Panc1 (cell line): ENCODE data around the gene CSMD2.

Experiments used
- POLR2AphosphoS5 ChIP-seq: IDR thresholded peaks from 2 replicates; pipeline ENCODE4 v1.6.1; 2012; ENCODE audit warnings: mild to moderate bottlenecking, low read depth, low read length, moderate library complexity
- TCF7L2 ChIP-seq: IDR thresholded peaks from 2 replicates; pipeline ENCODE4 v1.6.1; 2011; ENCODE audit warnings: mild to moderate bottlenecking, low read depth, low read length, inconsistent platforms
- TF ChIP-seq, protein P1 (sequence below): fragments of 450-650 bp; IDR thresholded peaks from 2 replicates; pipeline ENCODE4 v1.5.1; 2017; ENCODE audit warnings: mild to moderate bottlenecking
- TF ChIP-seq, protein P2 (sequence below), 2 experiments: IDR thresholded peaks; 2 replicates each; pipeline ENCODE4 v1.6.1; 2011 to 2012; ENCODE audit warnings: low read depth in 2 of 2, control low read depth in 1 of 2, low read length in 1 of 2, mild to moderate bottlenecking in 1 of 2, moderate library complexity in 1 of 2; ENCODE audit not compliant: insufficient read depth in 1 of 2

DNA sequence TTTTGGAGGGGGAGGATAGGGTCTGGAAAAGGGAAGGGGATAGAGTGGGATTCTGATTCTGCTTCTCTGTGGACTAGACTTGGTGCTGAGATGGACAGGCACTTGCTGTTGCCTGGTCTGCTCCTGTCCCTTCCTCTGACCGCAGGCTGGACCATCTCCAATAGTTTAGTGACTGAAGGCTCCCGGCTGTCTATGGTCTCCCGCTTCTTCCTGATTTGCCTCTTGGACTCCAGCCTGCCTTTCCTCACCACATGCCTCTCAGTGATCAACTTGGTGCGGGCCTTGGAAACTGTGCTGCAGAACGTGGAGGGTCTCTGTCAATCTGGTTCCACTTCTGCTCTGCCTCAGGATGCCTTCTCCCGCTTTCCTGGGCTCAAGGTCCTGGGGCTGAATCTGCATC is 698.9 kb downstream of the CSMD2 start:
- TF ChIP-seq, protein P1, sequence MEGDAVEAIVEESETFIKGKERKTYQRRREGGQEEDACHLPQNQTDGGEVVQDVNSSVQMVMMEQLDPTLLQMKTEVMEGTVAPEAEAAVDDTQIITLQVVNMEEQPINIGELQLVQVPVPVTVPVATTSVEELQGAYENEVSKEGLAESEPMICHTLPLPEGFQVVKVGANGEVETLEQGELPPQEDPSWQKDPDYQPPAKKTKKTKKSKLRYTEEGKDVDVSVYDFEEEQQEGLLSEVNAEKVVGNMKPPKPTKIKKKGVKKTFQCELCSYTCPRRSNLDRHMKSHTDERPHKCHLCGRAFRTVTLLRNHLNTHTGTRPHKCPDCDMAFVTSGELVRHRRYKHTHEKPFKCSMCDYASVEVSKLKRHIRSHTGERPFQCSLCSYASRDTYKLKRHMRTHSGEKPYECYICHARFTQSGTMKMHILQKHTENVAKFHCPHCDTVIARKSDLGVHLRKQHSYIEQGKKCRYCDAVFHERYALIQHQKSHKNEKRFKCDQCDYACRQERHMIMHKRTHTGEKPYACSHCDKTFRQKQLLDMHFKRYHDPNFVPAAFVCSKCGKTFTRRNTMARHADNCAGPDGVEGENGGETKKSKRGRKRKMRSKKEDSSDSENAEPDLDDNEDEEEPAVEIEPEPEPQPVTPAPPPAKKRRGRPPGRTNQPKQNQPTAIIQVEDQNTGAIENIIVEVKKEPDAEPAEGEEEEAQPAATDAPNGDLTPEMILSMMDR: no peak
- TF ChIP-seq, protein P2, sequence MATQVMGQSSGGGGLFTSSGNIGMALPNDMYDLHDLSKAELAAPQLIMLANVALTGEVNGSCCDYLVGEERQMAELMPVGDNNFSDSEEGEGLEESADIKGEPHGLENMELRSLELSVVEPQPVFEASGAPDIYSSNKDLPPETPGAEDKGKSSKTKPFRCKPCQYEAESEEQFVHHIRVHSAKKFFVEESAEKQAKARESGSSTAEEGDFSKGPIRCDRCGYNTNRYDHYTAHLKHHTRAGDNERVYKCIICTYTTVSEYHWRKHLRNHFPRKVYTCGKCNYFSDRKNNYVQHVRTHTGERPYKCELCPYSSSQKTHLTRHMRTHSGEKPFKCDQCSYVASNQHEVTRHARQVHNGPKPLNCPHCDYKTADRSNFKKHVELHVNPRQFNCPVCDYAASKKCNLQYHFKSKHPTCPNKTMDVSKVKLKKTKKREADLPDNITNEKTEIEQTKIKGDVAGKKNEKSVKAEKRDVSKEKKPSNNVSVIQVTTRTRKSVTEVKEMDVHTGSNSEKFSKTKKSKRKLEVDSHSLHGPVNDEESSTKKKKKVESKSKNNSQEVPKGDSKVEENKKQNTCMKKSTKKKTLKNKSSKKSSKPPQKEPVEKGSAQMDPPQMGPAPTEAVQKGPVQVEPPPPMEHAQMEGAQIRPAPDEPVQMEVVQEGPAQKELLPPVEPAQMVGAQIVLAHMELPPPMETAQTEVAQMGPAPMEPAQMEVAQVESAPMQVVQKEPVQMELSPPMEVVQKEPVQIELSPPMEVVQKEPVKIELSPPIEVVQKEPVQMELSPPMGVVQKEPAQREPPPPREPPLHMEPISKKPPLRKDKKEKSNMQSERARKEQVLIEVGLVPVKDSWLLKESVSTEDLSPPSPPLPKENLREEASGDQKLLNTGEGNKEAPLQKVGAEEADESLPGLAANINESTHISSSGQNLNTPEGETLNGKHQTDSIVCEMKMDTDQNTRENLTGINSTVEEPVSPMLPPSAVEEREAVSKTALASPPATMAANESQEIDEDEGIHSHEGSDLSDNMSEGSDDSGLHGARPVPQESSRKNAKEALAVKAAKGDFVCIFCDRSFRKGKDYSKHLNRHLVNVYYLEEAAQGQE (IDR thresholded peaks at IDR 0.05; ENCODE audit: insufficient read depth in 1 of 2, low read depth in 2 of 2, low read length in 1 of 2): no peak
- TF ChIP-seq POLR2AphosphoS5: no peak
- TF ChIP-seq TCF7L2: no peak
